Cardiac muscle cell (in vitro differentiated cells and primary cell): Measurements from ENCODE around the gene ARHGEF26. TPM values are rescaled to one million over a fixed set of nuclear protein-coding genes. Genes with fewer than 3 reads are reported as not detected.

Experiments
- DNase-seq, 2 donors: peaks; one replicate each; pipeline versions ENCODE4 v3.0.0 to v3.0.0-alpha.2; 2010 to 2017; ENCODE audit warnings: low read depth in 1 of 2, low spot score in 1 of 2
- H3K27ac ChIP-seq: fragments of 200-600 bp; sonication (generic); 2 replicates; pipeline ENCODE4 v1.5.1; 2016
- H3K27me3 ChIP-seq: fragments of 200-600 bp; sonication (generic); 2 replicates; pipeline ENCODE4 v1.6.0; 2016; ENCODE audit warnings: control low read depth
- H3K36me3 ChIP-seq: fragments of 200-600 bp; sonication (generic); 2 replicates; pipeline ENCODE4 v1.5.1; 2016; ENCODE audit warnings: control low read depth
- H3K4me1 ChIP-seq: fragments of 200-600 bp; sonication (generic); 2 replicates; pipeline ENCODE4 v1.8.1; 2017; ENCODE audit warnings: low read depth, mild to moderate bottlenecking, mixed run types
- H3K4me3 ChIP-seq: fragments of 200-600 bp; sonication (generic); 2 replicates; pipeline ENCODE4 v1.5.1; 2016; ENCODE audit warnings: mild to moderate bottlenecking
- H3K9me3 ChIP-seq: fragments of 200-600 bp; sonication (generic); 2 replicates; pipeline ENCODE4 v1.5.1; 2017; ENCODE audit warnings: low read depth, mild to moderate bottlenecking, control low read depth
- polyA plus RNA-seq: library from polyadenylated mRNA; unstranded; fragments of >200 nt; fragmentation: Nextera tagmentation; extraction: Ambion mirVana; gene quantifications from 2 replicates; pipeline ENCODE4 v1.2.1, GENCODE V29; 2016
- total RNA-seq: library from RNA; depleted of rRNA; stranded (reverse); fragments of >200 nt; gene quantifications from 2 replicates; pipeline ENCODE4 v1.2.3, GENCODE V29; 2016
- TF ChIP-seq, protein P1 (sequence below): IDR thresholded peaks from 2 replicates; pipeline ENCODE4 v1.5.1; 2012; ENCODE audit warnings: low read depth, mild to moderate bottlenecking, low read length

Gene ARHGEF26
- total and polyA plus RNA-seq, 2 experiments from 2014 or later, result 3.4 to 4.2 TPM

DNA sequence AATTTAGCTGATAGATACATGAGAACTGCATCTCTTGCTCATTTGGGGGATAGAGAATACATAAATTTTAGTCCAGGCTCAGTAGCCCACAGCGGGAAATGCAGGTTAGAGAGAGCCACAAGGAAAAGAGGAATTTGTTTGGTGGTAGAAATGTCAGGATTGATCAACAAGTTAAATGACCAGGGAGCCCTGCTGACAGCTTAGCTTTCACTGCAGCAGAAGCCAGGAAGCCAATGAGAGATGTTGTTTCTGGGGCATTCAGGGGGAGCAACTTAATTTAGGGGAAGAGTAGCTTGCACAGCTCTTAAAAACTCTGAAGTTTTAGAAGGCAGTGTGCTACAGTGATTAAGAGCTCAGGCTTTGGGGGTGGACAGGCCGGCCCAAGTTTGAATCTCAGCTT lies 22.7 kb downstream of the ARHGEF26 start:
- no peak for DNase-seq
- TF ChIP-seq, protein P1, sequence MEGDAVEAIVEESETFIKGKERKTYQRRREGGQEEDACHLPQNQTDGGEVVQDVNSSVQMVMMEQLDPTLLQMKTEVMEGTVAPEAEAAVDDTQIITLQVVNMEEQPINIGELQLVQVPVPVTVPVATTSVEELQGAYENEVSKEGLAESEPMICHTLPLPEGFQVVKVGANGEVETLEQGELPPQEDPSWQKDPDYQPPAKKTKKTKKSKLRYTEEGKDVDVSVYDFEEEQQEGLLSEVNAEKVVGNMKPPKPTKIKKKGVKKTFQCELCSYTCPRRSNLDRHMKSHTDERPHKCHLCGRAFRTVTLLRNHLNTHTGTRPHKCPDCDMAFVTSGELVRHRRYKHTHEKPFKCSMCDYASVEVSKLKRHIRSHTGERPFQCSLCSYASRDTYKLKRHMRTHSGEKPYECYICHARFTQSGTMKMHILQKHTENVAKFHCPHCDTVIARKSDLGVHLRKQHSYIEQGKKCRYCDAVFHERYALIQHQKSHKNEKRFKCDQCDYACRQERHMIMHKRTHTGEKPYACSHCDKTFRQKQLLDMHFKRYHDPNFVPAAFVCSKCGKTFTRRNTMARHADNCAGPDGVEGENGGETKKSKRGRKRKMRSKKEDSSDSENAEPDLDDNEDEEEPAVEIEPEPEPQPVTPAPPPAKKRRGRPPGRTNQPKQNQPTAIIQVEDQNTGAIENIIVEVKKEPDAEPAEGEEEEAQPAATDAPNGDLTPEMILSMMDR, result no peak
- Histone ChIP-seq H3K9me3 (no peaks in the 10 kb centered on the region), H3K27me3 (no peaks in the 10 kb centered on the region), H3K4me3 (no peak overlapping the region), H3K36me3 (no peaks in the 10 kb centered on the region), H3K27ac (no peak overlapping the region), H3K4me1 (peaks cover 6% of the 10 kb centered on the region)

DNA sequence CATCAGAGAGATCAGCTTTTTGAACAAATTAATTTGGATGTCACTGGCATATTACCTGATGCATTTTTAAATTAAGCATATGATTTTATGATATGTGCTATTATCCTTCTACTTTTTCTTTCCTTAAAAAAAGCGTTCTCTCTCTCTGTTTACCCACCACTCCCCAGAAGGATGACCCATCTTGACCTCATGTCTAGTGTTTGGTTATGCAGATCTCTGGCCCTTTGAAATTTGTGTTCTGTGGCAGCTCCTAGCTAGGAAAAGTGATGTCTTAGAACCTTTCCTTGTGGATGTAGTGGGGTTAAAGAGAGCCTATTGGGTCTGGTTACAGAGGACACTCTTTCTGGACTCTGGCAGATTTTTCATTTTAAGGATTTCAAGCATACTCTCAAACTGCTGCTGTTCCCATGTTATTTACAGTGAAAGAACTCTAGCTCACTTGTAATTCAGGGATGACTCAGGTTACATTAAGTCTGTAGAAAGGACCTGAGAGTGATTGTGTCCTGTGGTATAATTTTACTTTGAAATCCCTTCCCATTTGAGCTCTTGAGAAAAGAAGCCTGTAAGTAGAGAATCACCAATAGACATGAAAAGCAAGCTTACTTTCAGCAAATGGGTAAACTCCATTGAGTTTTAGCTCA lies 23.8 kb downstream of the ARHGEF26 start:
- H3K36me3 ChIP-seq, result no peaks in the 10 kb centered on the region
- no peaks in the 10 kb centered on the region for H3K9me3 ChIP-seq
- no peak for DNase-seq
- TF ChIP-seq, protein P1, result no peak
- H3K4me3 ChIP-seq, result no peak overlapping the region
- H3K27ac ChIP-seq, result no peak overlapping the region
- peaks cover 6% of the 10 kb centered on the region for H3K4me1 ChIP-seq
- H3K27me3 ChIP-seq, result no peaks in the 10 kb centered on the region

DNA sequence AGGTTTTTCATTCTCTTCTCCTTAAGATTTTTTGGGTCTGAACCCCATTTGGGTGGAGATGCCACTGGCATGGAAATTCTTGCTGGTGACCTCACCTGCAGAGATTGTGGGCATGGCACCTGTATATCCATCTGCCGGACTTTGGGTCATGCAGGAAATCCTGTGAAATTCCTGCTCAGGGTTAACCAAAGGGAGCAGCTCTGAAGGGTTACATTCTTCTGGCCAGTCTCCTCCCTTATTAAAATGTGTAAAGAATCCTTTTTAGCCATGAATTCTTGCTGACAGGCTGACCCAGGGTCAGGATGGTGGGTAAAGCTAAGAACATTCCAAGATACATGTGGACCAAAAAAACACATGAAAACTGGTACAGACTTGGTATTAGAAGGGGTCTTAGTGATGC lies 27.4 kb downstream of the ARHGEF26 start:
- no peaks in the 10 kb centered on the region for H3K27me3 ChIP-seq
- no peaks in the 10 kb centered on the region for H3K36me3 ChIP-seq
- no peak for DNase-seq
- H3K9me3 ChIP-seq, result no peaks in the 10 kb centered on the region
- H3K4me1 ChIP-seq, result no peaks in the 10 kb centered on the region
- TF ChIP-seq, protein P1, result no peak
- H3K27ac ChIP-seq, result no peak overlapping the region
- H3K4me3 ChIP-seq, result no peak overlapping the region

DNA sequence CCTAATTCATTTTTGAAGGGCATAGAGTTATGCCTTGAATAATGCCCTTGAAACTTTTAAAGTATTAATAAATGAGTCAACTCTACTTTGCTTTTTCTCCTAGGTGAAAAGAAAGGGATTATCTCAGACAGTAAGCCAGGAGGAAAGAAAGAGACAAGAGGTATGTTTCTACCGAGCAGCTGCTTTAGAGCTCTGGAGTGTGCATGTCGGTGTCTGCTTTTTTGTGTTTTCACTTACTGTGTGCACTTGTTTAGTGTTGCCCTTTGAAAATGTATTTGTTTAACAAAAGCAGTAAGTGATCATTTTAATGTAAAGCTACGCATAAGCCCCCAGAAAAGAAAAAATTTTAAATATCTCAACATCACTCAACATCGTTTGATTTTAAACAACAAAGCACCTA lies 28.1 kb downstream of the ARHGEF26 start:
- no peaks in the 10 kb centered on the region for H3K4me1 ChIP-seq
- no peak overlapping the region for H3K27ac ChIP-seq
- no peaks in the 10 kb centered on the region for H3K36me3 ChIP-seq
- H3K4me3 ChIP-seq, result no peak overlapping the region
- DNase-seq, result no peak
- no peaks in the 10 kb centered on the region for H3K9me3 ChIP-seq
- no peaks in the 10 kb centered on the region for H3K27me3 ChIP-seq
- TF ChIP-seq, protein P1, result no peak

DNA sequence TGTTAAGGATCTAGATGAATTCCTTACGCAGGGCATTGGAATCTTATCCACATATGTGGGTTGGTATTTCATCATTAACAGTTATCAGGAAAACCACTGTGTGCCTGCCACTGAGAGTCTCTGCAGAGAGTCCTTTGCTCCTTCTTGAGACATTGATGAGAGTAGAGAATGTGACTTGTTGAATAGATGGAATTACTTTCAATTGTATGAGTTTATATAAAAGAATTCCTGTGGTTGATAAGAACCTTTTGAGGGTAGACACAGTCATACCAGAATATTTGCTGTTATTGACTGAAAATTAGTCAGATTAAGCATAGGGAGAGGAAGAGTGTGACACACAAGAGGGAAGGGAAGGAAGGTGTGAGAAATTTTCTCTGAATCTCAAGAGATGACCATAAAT lies 30.8 kb downstream of the ARHGEF26 start:
- Histone ChIP-seq H3K36me3 (no peaks in the 10 kb centered on the region), H3K4me3 (no peak overlapping the region), H3K27me3 (no peaks in the 10 kb centered on the region), H3K27ac (no peak overlapping the region), H3K4me1 (no peaks in the 10 kb centered on the region), H3K9me3 (no peaks in the 10 kb centered on the region)
- TF ChIP-seq, protein P1, result no peak
- DNase-seq, result peak in 1 of 2 donors; percentile 82
